MG63 (cell line): Measurements from ENCODE around the gene NOTCH3. TPM values are rescaled to one million over a fixed set of nuclear protein-coding genes. Genes with fewer than 3 reads are reported as not detected.

ENCODE experiments used
- DNase-seq: peaks from one replicate; pipeline ENCODE4 v3.0.0-alpha.2; 2020
- H3K27me3 ChIP-seq: fragments of 250-450 bp; sonication (Bioruptor Pico); 2 replicates; pipeline ENCODE4 v1.5.1; 2020; ENCODE audit warnings: mild to moderate bottlenecking, moderate library complexity
- H3K36me3 ChIP-seq: fragments of 250-450 bp; sonication (Bioruptor Pico); 2 replicates; pipeline ENCODE4 v1.5.1; 2020; ENCODE audit warnings: mild to moderate bottlenecking, moderate library complexity
- H3K4me3 ChIP-seq: fragments of 250-450 bp; sonication (Bioruptor Pico); 2 replicates; pipeline ENCODE4 v1.5.1; 2020; ENCODE audit warnings: mild to moderate bottlenecking, moderate library complexity
- H3K9me3 ChIP-seq: fragments of 250-450 bp; sonication (Bioruptor Pico); 2 replicates; pipeline ENCODE4 v1.5.1; 2020; ENCODE audit warnings: mild to moderate bottlenecking, moderate library complexity
- total RNA-seq: library from RNA; depleted of rRNA; stranded (reverse); fragments of >200 nt; shearing (Covaris generic); gene quantifications from 2 replicates; pipeline ENCODE4 v1.2.3, GENCODE V29; 2014; ENCODE audit warnings: low replicate concordance

The NOTCH3 gene
- total RNA-seq, 1 experiment from 2014 or later, result 0.56 TPM

DNA sequence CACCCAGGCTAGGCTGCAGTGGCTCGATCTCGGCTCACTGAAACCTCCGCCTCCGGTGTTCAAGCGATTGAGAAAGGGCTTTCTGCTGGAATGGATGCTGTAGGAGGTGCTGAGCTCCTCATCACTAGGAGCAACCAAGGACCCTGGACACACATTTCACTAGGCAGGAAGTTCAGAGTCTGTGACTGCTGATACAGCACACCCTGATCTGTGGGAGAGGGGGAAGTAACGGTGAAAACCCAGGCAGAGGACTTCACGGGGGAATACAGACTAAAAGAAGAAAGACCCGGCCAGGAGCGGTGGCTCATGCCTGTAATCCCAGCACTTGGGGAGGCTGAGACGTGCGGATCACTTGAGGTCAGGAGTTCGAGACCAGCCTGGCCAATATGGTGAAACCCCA lies 11.9 kb upstream of the NOTCH3 start:
- Histone ChIP-seq H3K9me3 (no peaks in the 10 kb centered on the region), H3K27me3 (no peaks in the 10 kb centered on the region), H3K4me3 (no peak overlapping the region), H3K36me3 (no peaks in the 10 kb centered on the region)
- no peak for DNase-seq

DNA sequence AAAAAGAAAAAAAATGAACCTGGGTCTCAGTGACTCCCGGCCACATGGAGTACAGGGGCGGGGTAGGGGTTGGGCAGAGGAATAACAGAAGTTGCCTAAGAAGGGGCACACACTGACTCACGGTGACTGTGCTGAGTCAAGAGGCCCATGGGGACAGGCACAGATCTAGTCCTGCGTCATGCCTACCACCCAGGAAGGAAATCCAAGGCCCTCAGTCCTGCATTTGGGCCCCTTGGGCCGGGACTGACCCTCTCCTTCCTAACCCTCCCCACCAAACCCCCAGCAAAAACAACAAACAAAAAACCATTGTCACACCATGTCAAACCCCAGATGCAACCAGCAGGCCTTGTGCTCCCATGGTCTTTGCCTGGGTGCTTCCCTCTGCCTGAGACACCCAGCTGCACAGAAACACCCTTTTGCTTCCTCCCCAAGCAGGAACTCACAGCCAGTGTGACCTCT lies 9.6 kb upstream of the NOTCH3 start:
- DNase-seq, result no peak

DNA sequence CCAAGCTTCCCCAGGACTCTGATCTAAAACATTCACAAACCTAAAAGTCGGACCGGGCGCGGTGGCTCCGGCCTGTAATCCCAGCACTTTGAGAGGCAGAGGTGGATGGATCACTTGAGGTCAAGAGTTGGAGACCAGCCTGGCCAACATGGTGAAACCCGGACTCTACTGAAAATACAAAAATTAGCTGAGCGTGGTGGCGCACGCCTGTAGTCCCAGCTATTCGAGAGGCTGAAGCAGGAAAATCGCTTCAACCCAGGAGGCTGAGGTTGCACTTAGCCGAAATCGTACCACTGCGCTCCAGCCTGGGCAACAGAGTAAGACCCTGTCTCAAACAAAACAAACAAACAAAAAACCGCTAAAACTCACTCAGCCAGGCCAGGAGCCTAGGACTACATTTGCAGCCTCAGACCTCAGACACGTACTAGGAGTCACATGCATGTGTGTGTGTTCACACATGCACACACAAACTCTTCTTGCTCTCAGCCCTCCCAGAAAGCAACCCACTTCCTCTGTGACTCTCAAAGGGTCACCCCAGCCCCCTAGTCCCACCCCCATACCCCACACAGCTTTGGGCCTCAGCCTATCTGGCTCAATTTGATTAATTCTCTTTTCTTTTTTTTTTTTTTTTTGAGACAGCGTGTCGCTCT lies 704 bp upstream of the NOTCH3 start:
- DNase-seq, result no peak
- Histone ChIP-seq H3K9me3 (no peaks in the 10 kb centered on the region; the same call in 1 of the 2 replicates), H3K36me3 (no peaks in the 10 kb centered on the region), H3K4me3 (no peak overlapping the region), H3K27me3 (0 out of 2 replicates have a peak, but pooled peaks cover 5% of the 10 kb centered on the region)

More for the DNA sequence above, 9.6 kb upstream of the NOTCH3 start:
- Histone ChIP-seq H3K9me3 (no peaks in the 10 kb centered on the region), H3K36me3 (no peaks in the 10 kb centered on the region), H3K27me3 (no peaks in the 10 kb centered on the region), H3K4me3 (no peak overlapping the region)

DNA sequence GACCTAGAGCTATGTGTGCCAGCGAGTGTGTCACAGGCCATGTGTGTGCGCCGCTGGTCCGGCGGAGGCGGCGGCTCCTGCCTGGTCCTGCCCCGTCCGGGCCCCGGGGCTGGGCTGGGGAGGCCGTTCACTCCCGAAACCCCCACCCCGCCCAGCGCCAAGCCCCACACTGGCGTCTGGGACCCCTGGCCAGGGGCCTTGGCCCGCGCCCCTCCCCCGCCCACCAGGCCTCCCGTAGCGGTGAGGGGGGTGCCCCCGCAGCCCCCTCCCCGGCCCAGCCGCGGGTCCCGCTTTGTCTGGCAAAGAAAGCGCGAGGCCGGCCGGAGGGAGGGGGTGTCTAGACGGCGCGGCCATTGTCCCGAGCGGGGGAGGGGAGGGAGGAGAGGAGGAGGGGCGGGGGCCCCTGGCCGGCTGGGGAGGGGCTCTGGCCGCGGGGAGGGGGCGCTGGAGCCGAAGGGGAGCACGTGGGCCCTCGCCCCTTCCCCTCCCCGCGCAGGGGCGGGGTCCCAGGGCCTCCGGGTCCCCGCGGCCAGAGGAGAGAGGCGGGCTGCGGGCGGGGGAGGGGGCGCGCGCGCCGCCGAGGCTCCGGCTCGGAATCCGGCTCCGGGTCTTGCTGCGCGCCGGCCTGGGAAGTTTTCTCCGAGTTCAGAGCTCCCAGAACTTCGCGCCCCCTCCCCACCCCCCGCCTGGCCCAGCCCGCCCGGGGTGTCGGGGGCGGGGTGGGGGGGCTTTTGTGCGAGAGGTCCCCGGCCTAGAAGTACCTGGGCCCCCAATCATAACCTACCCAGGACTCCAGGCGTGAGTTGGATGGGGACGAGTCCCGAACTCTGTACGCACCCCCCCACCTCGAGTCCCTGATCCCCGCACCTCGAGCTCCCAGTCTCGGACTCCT lies 888 bp downstream of the NOTCH3 start:
- Histone ChIP-seq H3K9me3 (no peaks in the 10 kb centered on the region), H3K27me3 (0 out of 2 replicates have a peak, but pooled peaks cover 5% of the 10 kb centered on the region), H3K4me3 (peak overlapping the region; percentile 37), H3K36me3 (no peaks in the 10 kb centered on the region)
- DNase-seq, result no peak

DNA sequence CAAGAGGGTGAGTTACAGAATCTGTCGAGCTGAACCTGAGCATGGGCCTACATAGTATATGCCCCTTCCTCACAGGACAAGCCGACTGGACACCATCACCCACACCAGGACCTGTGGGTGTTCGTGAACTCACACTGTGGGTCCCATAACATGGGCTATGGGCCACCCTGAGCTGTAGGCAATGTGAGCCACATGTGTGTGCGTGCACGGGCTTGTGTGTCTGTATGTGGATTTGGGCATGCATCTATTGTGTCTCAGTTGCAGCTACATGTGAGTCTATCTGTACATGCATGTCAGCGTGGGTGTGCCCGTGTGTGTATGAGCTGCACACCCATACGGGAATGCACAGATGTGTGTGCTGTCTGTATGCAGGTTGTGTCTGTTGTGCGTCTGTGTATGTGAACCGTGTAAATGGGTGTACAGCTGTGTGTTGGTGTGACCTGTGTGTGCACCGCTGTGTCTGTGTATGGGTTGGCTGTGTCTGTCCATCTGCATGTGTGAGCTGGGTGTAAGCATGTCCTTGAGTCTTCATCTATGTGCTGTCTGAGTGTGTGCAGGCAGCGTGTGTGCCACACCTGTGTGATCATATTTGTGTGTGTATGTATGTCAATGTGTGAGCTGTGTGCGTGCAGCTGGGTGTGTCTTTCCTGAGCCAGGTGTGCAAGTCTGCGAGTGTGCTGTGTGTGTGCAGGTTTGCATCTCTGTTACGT lies 1.7 kb downstream of the NOTCH3 start:
- no peak for DNase-seq
- Histone ChIP-seq H3K4me3 (no peak overlapping the region), H3K9me3 (no peaks in the 10 kb centered on the region), H3K27me3 (peaks cover 5% of the 10 kb centered on the region; the same call in 1 of the 2 replicates), H3K36me3 (no peaks in the 10 kb centered on the region)

DNA sequence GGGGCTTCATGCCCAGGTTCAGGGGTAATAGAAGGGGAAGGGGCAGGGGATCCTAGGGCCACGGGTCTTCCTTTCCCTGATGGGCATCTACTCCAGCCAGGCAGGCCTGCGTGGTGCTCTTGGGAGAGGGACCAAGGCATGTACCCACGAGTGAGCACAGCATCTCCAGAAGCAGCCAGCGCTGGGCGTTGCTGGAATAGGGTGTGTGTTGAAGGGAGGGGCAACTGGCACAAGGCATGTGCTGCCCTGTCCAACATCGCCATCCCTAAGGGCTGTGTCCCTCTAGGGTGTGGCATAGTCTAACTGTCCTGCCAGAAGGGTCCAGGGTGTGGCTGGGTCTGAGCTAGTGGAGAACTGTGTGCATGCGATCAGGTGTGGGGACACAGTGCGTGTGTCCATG lies 2.9 kb downstream of the NOTCH3 start:
- Histone ChIP-seq H3K27me3 (peaks cover 5% of the 10 kb centered on the region; the same call in 1 of the 2 replicates), H3K4me3 (no peak overlapping the region), H3K36me3 (no peaks in the 10 kb centered on the region), H3K9me3 (no peaks in the 10 kb centered on the region)
- no peak for DNase-seq

DNA sequence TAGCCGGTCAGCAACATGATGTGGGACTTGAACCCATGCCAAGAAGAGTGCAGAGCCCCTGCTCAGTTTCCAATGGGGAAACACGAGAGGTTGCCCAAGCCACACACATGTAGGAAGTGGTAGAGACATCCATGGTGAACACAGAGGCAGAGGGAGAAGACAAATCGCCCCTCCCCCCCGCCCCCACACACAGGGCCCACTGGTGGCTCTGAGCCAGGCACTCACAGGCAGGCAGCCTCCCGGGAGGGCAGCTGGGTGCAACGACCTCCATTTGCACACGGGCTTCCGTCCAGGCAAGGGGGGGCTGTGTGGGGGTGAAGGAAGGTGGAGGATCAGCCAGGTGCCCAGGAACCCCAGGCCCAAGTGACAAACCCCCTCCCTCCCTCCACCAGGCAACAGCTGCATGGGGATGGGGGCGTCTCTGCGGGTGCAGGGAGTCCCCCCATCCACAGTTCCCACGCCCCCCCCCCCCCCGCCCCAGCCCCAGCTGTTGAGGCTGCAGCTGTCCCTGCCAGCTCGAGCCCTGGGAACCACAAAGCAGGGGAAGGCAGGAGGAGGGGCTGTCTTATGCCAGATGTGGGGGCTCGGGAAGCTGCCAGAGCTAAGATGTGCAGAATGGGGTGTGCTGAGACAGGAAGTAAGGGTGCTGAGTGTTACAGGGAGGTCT lies 3.4 kb downstream of the NOTCH3 start:
- H3K9me3 ChIP-seq, result no peaks in the 10 kb centered on the region
- no peaks in the 10 kb centered on the region for H3K36me3 ChIP-seq
- DNase-seq, result no peak
- no peak overlapping the region for H3K4me3 ChIP-seq
- peaks cover 5% of the 10 kb centered on the region; the same call in 1 of the 2 replicates for H3K27me3 ChIP-seq

DNA sequence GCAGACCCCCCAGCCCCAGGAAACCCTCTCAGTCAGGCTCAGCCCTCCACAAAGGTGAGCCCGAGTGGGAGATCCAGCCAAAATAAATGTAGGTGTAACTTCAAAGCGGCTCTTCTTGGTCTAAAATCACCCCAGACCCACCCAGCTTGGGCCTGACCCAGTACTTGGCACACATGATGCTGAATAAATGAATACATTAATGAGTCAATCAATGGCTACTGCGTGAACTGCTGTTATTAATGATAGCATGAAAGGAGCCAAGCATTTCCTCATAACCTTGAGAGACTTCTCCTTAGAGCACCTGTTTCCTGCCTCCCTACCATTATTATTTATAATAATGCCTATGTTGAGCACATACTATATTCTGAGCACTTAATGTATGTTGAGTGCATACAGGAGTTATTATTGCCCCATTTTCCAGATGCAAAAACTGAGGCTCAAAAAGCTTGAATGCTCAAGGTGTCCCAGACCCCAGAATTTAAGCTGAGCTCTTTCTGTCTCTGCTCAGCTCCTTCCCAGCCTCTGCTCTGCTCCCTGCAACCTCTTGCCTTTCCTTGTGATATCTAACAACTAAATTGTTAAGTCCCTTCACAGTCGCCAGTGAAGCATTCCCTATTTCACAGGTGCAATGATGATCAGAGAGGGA lies 4.3 kb downstream of the NOTCH3 start:
- no peak for DNase-seq
- Histone ChIP-seq H3K4me3 (no peak overlapping the region), H3K27me3 (peaks cover 5% of the 10 kb centered on the region; the same call in 1 of the 2 replicates)

DNA sequence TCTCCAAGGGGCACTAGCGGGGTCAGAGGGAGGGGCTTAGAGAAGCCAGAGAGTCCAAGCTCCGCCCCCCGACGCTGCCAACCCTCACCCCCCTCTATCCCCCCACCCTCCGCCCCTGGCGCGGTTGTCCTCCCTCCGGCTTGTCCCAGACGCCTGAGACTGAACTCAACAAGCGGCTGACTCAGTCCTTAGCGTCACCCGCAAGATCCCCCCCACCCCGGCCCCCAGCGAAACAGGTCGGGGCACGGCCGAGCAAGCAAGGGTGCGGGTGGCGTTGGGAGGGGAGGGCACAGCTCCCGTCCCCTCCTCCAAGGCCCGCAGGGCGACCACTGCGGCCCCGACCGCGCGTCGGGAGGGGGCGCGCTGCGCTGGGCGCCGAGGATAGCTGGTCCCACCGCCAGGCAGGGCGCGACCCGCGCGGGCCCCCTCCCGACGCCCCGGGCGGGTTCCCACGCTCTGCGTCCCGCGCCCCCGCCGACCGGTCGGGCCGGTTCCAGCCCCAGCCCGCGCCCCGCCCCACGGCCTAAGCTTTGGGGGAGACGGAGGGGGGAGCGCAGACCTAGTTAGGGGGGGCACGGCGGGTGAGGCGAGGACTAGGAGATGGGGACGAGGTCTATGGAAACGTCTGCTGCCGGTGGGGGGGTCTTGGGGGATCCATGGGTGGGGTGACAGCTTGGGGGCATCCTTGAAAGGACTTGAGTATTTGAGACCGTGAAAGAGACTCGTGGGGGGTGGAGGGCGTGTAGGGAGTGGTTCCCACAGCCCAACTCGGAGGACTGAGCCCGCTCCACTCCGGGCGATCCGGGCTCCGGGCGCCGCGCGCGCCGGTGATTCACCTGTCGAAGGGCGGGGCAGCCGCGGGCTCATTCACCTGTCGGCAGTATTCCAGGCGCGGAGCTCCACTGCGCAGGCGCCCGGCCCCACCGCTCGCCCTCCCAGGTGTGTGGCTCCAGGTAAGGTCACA lies 5.1 kb downstream of the NOTCH3 start:
- Histone ChIP-seq H3K9me3 (no peaks in the 10 kb centered on the region), H3K27me3 (peaks cover 5% of the 10 kb centered on the region; the same call in 1 of the 2 replicates), H3K36me3 (no peaks in the 10 kb centered on the region), H3K4me3 (peak overlapping the region; percentile 39)
- peak; percentile 72 for DNase-seq

More for the DNA sequence above, 4.3 kb downstream of the NOTCH3 start:
- Histone ChIP-seq H3K9me3 (no peaks in the 10 kb centered on the region), H3K36me3 (no peaks in the 10 kb centered on the region)

DNA sequence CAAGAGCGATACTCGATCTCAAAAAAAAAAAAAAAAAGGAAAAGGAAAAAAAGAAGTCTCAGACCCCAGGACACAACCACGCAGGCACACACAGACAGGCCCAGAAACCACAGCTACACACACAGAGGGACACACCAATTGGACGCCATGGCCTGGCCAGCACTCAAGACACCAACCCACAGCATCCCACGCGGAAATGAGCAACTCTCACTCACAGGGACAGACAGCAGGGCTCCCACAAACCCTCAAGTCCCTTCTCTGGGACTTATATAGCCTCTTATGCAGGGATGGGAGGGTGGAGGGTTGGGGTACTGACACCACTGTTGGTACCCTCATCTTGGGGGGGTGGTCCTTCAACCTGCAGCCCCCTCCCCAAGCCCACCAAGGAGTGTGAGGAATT lies 5.9 kb downstream of the NOTCH3 start:
- no peaks in the 10 kb centered on the region for H3K9me3 ChIP-seq
- H3K27me3 ChIP-seq, result peaks cover 2% of the 10 kb centered on the region; the same call in 1 of the 2 replicates
- peak overlapping the region; percentile 39 for H3K4me3 ChIP-seq
- no peaks in the 10 kb centered on the region for H3K36me3 ChIP-seq
- DNase-seq, result peak; percentile 50

DNA sequence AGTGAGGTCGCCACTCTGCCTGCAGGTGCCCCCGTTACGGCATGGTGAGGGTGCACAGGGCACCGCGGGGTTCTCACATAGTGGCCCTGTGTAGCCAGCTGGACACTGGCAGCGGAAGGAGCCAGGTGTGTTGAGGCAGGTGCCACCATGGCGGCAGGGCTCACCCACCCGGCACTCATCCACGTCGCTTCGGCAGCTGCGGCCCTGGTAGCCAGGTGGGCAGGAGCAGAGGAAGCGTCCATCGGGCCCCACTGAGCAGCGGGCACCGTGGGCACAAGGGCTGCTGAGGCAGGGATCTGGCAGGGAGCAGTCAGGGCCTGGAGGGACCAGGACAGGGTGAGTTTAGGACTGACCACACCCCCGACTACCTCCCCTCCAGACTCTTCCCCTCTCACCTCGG lies 8.8 kb downstream of the NOTCH3 start:
- no peak for DNase-seq
- Histone ChIP-seq H3K4me3 (no peak overlapping the region), H3K27me3 (peaks cover 2% of the 10 kb centered on the region; the same call in 1 of the 2 replicates), H3K9me3 (no peaks in the 10 kb centered on the region), H3K36me3 (no peaks in the 10 kb centered on the region)

DNA sequence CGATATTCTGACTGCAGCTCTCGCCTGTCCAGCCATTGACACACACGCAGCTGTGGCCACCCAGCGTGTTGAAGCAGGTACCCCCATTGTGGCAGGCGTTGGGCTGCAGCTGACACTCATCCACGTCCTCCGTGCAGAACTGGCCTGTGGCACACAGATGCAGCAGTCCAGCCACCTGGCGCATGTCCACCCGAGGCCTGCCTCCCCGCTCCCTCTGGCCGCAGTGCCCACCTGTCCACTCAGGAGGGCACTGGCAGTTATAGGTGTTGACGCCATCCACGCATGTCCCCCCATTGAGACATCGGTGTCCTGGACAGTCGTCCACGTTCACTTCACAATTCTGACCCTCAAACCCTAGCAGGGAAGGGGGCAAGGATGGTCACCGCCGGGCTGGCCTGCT lies 9.3 kb downstream of the NOTCH3 start:
- Histone ChIP-seq H3K36me3 (no peaks in the 10 kb centered on the region), H3K4me3 (no peak overlapping the region), H3K27me3 (no peaks in the 10 kb centered on the region; the same call in 1 of the 2 replicates), H3K9me3 (no peaks in the 10 kb centered on the region)
- no peak for DNase-seq

DNA sequence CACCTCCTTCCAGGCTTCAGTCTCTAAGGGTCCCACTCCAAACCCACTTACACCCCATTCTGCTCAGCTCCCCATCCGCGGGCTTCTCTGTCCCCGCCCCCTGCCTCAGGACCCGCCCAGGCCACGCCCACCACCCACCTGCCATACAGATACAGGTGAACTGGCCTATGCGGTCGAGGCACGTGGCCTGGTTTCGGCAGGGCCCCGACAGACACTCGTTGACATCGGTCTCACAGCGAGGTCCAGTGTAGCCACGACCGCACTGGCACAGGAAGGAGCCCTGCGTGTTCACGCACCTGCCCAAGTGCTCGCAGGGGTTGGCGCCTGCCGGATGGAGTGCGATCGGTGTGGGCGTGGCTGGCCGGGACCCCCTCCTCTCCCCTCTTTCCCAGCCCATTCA lies 11.9 kb downstream of the NOTCH3 start:
- DNase-seq, result no peak
- Histone ChIP-seq H3K4me3 (no peak overlapping the region), H3K36me3 (no peaks in the 10 kb centered on the region), H3K9me3 (no peaks in the 10 kb centered on the region), H3K27me3 (no peaks in the 10 kb centered on the region)

DNA sequence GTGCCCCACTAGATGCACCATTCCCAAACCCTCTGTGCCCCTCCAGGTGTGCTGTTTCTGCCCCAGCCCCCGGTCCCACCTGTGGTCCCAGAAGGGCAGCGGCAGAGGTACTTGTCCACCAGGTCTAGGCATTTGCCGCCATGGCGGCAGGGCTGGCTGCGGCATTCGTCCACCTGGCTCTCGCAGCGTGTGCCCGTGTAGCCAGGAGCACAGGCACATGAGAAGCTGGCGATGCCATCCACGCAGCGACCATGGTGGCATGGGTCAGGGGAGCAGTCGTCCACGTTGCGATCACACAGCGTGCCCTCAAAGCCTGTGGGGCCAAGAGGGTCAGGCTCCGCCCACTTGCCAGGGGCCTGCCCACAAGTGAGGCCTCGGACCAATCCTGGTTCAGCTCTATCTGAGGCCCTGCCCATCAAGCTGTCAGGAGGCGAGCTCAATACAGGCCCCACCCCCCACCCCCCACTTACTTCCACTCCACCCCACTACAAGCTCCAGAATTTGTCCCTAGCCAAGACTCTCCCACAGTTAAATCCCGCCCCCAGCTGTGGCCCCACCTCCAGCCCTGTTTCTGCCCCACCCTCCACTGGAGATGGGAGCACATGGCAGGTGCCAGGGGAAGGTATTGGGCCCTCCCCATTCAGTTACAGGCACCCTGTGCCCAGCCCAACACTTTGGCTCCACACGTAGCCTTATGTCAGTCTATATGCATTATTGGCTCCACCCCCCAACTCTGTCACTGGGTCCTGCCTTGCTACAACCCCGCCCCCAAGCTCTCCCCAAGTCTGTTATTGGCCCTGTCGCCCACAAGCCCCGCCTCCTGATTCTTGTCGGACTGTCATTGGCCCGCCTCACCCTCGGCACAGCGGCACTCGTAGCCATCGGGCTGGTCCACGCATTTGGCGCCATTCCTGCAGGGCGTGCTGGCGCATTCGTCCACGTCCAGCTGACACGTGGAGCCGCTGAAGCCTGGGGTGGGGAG lies 13.5 kb downstream of the NOTCH3 start:
- Histone ChIP-seq H3K4me3 (no peak overlapping the region), H3K27me3 (no peaks in the 10 kb centered on the region), H3K36me3 (no peaks in the 10 kb centered on the region), H3K9me3 (no peaks in the 10 kb centered on the region)
- no peak for DNase-seq
